HepG2 (cell line): Measurements from ENCODE around the gene ZNF106. TPM values are rescaled to one million over a fixed set of nuclear protein-coding genes. Genes with fewer than 3 reads are reported as not detected.

Experiments
- HCFC1 ChIP-seq: fragments of 150-350 bp; IDR thresholded peaks from 2 replicates; pipeline ENCODE4 v1.6.1; 2014; ENCODE audit warnings: low read depth, low read length
- HDAC6 ChIP-seq: fragments of 200-600 bp; sonication (generic); IDR thresholded peaks from 2 replicates; pipeline ENCODE4 v1.7.0; 2017; ENCODE audit warnings: mild to moderate bottlenecking, antibody characterized with exemption, low read length, low read depth
- MEF2D ChIP-seq: sonication (generic); formaldehyde crosslinking; IDR thresholded peaks from 2 replicates; pipeline ENCODE4 v1.5.1; 2020; ENCODE audit warnings: mild to moderate bottlenecking, missing genetic modification reagents
- POGZ ChIP-seq: sonication (generic); formaldehyde crosslinking; IDR thresholded peaks from 2 replicates; pipeline ENCODE4 v1.4.0; 2020; ENCODE audit warnings: mild to moderate bottlenecking, missing genetic modification reagents
- PRDM15 ChIP-seq: sonication (generic); formaldehyde crosslinking; IDR thresholded peaks from 2 replicates; pipeline ENCODE4 v1.4.0; 2020; ENCODE audit warnings: missing genetic modification reagents
- RARA ChIP-seq: IDR thresholded peaks from 2 replicates; pipeline ENCODE4 v1.6.1; 2016; ENCODE audit warnings: missing genetic modification reagents, missing compliant biosample characterization
- TARDBP ChIP-seq: sonication (generic); formaldehyde crosslinking; IDR thresholded peaks from 2 replicates; pipeline ENCODE4 v1.8.0; 2022; ENCODE audit warnings: mild to moderate bottlenecking, missing genetic modification reagents
- TEAD3 ChIP-seq: optimal IDR thresholded peaks from 2 replicates; pipeline ENCODE3; 2016; ENCODE audit warnings: borderline replicate concordance
- USF2 ChIP-seq, 2 experiments: sonication (generic) in 1 of 2; formaldehyde crosslinking in 1 of 2; IDR thresholded peaks; 2 replicates each; pipeline versions ENCODE4 v1.5.1 to v1.6.1; 2011 to 2020; ENCODE audit warnings: borderline replicate concordance in 1 of 2, low read depth in 1 of 2, low read length in 1 of 2, mild to moderate bottlenecking in 1 of 2, missing genetic modification reagents in 1 of 2, moderate library complexity in 1 of 2
- ZNF251 ChIP-seq: sonication (generic); formaldehyde crosslinking; IDR thresholded peaks from 2 replicates; pipeline ENCODE4 v1.9.0; 2021; ENCODE audit warnings: mild to moderate bottlenecking, missing genetic modification reagents
- ZNF577 ChIP-seq: sonication (generic); formaldehyde crosslinking; IDR thresholded peaks from 2 replicates; pipeline ENCODE4 v1.4.0; 2020; ENCODE audit warnings: mild to moderate bottlenecking, low read depth, missing genetic modification reagents, borderline replicate concordance
- polyA plus RNA-seq, 8 experiments: library from polyadenylated mRNA; depleted of rRNA in 3 of 8; stranded (reverse) in 7 of 8; unstranded in 1 of 8; fragments of >200 nt; fragmentation: Illumina TruSeq in 4 of 8; extraction: Trizol in 4 of 8; gene quantifications; 2 replicates each; pipeline versions ENCODE4 v1.2.1 to v1.2.3, GENCODE V29; 2011 to 2016; ENCODE audit warnings: low read depth in 4 of 8, missing spikeins in 1 of 8, mixed read lengths in 1 of 8; ENCODE audit not compliant: insufficient read depth in 1 of 8
- total RNA-seq, 5 experiments: library from RNA; depleted of rRNA; stranded (reverse); fragments of >200 nt; fragmentation: Illumina TruSeq; extraction: Trizol; gene quantifications; 2 replicates each; pipeline ENCODE4 v1.2.3, GENCODE V29; 2016; ENCODE audit warnings: low read depth in 1 of 5
- TF ChIP-seq, protein P1 (sequence below): sonication (generic); formaldehyde crosslinking; IDR thresholded peaks from 2 replicates; pipeline ENCODE4 v1.4.0; 2020; ENCODE audit warnings: mild to moderate bottlenecking, missing genetic modification reagents, borderline replicate concordance
- TF ChIP-seq, protein P2 (sequence below): sonication (generic); formaldehyde crosslinking; IDR thresholded peaks from 2 replicates; pipeline ENCODE4 v1.5.1; 2020; ENCODE audit warnings: mild to moderate bottlenecking, missing genetic modification reagents, moderate library complexity

Gene ZNF106
- total and polyA plus RNA-seq, 2 of the 13 experiments (the other 11 are each of a cell fraction or from before 2014, with no cell fraction given), result 12.5 to 35.1 TPM

DNA sequence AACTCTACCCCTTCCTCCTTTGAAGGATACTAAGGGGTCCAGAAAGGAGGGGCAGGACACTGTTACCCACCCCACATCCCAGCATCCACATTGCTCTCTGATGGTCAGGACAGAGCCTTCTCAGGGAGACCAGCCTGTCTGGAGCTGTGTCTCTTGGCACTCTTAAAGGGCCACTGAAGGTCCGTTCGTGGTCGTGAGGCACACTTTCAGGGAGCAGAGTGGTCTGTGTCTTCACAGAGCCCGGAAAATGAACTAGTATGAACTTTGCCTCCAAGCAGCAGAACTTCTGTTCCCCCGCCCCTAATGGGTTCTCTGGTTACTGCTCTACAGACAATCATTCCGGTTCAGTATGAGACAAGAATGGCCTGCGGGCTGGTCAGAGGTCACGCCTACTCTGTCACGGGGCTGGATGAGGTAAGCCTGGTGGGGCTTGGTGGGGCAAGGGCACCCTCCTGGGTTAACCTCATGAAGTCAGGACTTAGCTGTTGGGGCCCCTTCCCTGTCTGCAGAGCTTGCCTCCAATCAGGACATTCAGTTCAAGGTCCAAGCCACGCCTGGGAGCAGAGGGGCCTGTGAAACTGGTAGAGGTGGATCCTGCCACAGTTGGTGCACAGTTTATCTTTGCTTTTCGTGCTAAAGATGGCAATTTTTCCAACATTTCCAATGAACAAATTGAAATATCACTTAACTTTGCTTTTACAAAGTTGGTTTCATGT is 98.5 kb downstream of the ZNF106 start (continued):
- TF ChIP-seq, protein P1, sequence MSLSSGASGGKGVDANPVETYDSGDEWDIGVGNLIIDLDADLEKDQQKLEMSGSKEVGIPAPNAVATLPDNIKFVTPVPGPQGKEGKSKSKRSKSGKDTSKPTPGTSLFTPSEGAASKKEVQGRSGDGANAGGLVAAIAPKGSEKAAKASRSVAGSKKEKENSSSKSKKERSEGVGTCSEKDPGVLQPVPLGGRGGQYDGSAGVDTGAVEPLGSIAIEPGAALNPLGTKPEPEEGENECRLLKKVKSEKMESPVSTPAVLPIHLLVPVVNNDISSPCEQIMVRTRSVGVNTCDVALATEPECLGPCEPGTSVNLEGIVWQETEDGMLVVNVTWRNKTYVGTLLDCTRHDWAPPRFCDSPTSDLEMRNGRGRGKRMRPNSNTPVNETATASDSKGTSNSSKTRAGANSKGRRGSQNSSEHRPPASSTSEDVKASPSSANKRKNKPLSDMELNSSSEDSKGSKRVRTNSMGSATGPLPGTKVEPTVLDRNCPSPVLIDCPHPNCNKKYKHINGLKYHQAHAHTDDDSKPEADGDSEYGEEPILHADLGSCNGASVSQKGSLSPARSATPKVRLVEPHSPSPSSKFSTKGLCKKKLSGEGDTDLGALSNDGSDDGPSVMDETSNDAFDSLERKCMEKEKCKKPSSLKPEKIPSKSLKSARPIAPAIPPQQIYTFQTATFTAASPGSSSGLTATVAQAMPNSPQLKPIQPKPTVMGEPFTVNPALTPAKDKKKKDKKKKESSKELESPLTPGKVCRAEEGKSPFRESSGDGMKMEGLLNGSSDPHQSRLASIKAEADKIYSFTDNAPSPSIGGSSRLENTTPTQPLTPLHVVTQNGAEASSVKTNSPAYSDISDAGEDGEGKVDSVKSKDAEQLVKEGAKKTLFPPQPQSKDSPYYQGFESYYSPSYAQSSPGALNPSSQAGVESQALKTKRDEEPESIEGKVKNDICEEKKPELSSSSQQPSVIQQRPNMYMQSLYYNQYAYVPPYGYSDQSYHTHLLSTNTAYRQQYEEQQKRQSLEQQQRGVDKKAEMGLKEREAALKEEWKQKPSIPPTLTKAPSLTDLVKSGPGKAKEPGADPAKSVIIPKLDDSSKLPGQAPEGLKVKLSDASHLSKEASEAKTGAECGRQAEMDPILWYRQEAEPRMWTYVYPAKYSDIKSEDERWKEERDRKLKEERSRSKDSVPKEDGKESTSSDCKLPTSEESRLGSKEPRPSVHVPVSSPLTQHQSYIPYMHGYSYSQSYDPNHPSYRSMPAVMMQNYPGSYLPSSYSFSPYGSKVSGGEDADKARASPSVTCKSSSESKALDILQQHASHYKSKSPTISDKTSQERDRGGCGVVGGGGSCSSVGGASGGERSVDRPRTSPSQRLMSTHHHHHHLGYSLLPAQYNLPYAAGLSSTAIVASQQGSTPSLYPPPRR (CRISPR knock-in tag), result peak; percentile 88
- TF ChIP-seq PRDM15 (CRISPR knock-in tag) (no peak), HDAC6 (no peak), TEAD3 (CRISPR knock-in tag) (peak; percentile 72), MEF2D (peak; percentile 84; the same call in 1 of the 2 replicates), POGZ (CRISPR knock-in tag) (peak; percentile 85), ZNF577 (no peak), USF2 (IDR thresholded peaks at IDR 0.05; ENCODE audit: low read depth, low read length) (0 out of 2 replicates have a peak, but pooled peaks have one; percentile 32), USF2 (CRISPR knock-in tag; IDR thresholded peaks at IDR 0.05; ENCODE audit: borderline replicate concordance) (peak; percentile 70; the same call in 1 of the 2 replicates), ZNF251 (CRISPR knock-in tag) (no peak), HCFC1 (no peak), TARDBP (CRISPR knock-in tag) (peak; percentile 81), RARA (CRISPR knock-in tag) (peak; percentile 92)
- TF ChIP-seq, protein P2, sequence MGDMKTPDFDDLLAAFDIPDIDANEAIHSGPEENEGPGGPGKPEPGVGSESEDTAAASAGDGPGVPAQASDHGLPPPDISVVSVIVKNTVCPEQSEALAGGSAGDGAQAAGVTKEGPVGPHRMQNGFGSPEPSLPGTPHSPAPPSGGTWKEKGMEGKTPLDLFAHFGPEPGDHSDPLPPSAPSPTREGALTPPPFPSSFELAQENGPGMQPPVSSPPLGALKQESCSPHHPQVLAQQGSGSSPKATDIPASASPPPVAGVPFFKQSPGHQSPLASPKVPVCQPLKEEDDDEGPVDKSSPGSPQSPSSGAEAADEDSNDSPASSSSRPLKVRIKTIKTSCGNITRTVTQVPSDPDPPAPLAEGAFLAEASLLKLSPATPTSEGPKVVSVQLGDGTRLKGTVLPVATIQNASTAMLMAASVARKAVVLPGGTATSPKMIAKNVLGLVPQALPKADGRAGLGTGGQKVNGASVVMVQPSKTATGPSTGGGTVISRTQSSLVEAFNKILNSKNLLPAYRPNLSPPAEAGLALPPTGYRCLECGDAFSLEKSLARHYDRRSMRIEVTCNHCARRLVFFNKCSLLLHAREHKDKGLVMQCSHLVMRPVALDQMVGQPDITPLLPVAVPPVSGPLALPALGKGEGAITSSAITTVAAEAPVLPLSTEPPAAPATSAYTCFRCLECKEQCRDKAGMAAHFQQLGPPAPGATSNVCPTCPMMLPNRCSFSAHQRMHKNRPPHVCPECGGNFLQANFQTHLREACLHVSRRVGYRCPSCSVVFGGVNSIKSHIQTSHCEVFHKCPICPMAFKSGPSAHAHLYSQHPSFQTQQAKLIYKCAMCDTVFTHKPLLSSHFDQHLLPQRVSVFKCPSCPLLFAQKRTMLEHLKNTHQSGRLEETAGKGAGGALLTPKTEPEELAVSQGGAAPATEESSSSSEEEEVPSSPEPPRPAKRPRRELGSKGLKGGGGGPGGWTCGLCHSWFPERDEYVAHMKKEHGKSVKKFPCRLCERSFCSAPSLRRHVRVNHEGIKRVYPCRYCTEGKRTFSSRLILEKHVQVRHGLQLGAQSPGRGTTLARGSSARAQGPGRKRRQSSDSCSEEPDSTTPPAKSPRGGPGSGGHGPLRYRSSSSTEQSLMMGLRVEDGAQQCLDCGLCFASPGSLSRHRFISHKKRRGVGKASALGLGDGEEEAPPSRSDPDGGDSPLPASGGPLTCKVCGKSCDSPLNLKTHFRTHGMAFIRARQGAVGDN (CRISPR knock-in tag), result peak; percentile 94
